HG03139 (cell line): ENCODE measurements around the gene GRM2.

Experiments used
- ATAC-seq: cut with Tn5 transposase; IDR thresholded peaks from one replicate; pipeline ENCODE4 v1.9.1; 2021; ENCODE audit not compliant: unreplicated experiment

Gene GRM2

GRCh38 chr3:51704511-51704950, 2.3 kb upstream of the GRM2 start:
- ATAC-seq: no peak

- no peak for ATAC-seq
Measured at GRCh38 chr3:51705276-51706020, 1.4 kb upstream of the GRM2 start.

GRCh38 chr3:51706021-51706485, 815 bp upstream of the GRM2 start:
- no peak for ATAC-seq

DNA sequence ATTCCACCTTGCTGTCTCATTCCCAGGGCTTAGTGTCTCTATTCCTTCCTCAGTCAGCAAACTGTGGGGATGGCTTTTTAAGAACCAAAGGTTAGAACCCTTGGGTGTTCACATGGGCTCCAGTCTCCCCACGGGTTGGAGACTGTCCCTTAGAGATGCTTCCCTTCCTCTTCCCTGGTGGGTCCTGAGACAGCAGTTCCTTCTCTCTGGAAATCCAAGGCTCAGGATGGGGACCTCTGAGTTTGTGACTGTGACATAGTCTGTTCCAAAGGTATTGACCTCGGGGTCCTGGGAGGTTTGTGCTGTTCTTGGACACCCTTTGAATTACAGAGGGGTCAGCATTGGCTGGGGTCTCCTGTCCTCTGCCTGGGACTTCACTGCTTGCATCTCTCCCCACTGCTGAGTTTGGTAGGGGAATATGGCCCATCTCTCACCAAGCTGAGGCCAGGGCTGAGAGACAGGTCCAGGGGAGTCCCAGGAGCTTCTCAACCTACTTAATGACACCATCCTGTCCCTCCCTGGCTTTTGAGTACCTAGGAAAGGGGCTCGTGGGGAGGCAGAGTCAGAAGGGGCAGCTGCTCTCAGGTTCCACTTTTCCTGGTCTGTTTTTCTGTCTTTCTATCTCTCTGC, 1.5 kb downstream of the GRM2 start:
- no peak for ATAC-seq

DNA sequence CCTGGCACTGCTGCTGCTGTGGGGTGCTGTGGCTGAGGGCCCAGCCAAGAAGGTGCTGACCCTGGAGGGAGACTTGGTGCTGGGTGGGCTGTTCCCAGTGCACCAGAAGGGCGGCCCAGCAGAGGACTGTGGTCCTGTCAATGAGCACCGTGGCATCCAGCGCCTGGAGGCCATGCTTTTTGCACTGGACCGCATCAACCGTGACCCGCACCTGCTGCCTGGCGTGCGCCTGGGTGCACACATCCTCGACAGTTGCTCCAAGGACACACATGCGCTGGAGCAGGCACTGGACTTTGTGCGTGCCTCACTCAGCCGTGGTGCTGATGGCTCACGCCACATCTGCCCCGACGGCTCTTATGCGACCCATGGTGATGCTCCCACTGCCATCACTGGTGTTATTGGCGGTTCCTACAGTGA, 2.1 kb downstream of the GRM2 start:
- ATAC-seq: no peak

DNA sequence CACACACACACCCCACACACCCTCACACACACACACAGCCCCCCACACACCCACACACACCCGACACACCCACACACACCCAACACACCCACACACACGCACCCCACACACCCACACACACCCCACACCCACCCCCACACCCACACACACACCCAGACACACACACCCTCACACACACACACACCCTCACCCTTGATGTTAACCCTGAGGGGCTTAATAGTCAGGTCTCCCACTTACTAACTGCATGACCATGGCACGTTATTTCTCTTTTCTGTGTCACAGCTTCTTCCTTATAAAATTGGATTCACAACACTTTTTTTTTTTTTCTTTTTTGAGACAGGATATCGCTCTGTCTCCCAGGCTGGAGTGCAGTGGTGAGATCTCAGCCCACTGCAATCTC, 2.8 kb downstream of the GRM2 start:
- no peak for ATAC-seq

- no peak for ATAC-seq
Measured at GRCh38 chr3:51710631-51711351, 3.9 kb downstream of the GRM2 start.

- ATAC-seq: no peak
Measured at GRCh38 chr3:51711352-51712037, 4.6 kb downstream of the GRM2 start.

GRCh38 chr3:51712038-51712420, 5.2 kb downstream of the GRM2 start:
- ATAC-seq: no peak

- no peak for ATAC-seq
Measured at GRCh38 chr3:51712511-51712931, 5.7 kb downstream of the GRM2 start.

DNA sequence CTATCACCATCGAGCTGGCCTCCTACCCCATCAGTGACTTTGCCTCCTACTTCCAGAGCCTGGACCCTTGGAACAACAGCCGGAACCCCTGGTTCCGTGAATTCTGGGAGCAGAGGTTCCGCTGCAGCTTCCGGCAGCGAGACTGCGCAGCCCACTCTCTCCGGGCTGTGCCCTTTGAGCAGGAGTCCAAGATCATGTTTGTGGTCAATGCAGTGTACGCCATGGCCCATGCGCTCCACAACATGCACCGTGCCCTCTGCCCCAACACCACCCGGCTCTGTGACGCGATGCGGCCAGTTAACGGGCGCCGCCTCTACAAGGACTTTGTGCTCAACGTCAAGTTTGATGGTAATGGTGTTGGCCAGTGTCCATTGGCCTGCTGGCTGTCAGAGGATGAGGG, 6.1 kb downstream of the GRM2 start:
- ATAC-seq: no peak

DNA sequence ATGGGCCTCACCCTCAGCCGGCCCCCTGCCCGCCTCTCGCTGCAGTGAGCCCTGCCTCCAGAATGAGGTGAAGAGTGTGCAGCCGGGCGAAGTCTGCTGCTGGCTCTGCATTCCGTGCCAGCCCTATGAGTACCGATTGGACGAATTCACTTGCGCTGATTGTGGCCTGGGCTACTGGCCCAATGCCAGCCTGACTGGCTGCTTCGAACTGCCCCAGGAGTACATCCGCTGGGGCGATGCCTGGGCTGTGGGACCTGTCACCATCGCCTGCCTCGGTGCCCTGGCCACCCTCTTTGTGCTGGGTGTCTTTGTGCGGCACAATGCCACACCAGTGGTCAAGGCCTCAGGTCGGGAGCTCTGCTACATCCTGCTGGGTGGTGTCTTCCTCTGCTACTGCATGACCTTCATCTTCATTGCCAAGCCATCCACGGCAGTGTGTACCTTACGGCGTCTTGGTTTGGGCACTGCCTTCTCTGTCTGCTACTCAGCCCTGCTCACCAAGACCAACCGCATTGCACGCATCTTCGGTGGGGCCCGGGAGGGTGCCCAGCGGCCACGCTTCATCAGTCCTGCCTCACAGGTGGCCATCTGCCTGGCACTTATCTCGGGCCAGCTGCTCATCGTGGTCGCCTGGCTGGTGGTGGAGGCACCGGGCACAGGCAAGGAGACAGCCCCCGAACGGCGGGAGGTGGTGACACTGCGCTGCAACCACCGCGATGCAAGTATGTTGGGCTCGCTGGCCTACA, 8.5 kb downstream of the GRM2 start:
- no peak for ATAC-seq

DNA sequence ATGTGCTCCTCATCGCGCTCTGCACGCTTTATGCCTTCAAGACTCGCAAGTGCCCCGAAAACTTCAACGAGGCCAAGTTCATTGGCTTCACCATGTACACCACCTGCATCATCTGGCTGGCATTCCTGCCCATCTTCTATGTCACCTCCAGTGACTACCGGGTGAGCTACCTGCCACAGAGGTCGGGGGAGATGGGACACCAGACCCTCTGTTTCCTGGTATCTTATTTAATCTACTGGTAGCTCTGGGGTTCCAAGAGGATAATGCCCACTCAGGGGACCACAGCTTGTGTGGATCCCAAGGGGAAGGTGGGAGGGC, 9.1 kb downstream of the GRM2 start:
- no peak for ATAC-seq

DNA sequence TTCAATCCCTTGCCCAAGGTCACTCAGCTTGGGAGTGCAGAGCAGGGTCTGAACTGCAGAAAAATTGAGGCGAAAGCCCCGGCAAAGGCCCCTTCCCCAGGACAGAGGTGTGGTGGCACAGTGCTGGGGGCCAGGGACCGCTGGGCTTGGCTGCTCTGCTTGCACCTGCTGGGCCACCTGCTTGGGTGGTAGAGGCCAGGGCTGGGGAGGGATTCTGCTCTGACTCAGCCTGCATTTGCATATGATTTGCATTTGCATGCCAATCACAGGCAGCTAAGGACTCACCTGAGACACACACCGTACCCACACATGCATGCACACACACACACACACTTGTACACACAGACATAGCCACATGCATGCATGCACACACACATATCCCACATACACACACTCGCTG, 9.9 kb downstream of the GRM2 start:
- ATAC-seq: no peak

GRCh38 chr3:51717446-51717845, 10.6 kb downstream of the GRM2 start:
- no peak for ATAC-seq

DNA sequence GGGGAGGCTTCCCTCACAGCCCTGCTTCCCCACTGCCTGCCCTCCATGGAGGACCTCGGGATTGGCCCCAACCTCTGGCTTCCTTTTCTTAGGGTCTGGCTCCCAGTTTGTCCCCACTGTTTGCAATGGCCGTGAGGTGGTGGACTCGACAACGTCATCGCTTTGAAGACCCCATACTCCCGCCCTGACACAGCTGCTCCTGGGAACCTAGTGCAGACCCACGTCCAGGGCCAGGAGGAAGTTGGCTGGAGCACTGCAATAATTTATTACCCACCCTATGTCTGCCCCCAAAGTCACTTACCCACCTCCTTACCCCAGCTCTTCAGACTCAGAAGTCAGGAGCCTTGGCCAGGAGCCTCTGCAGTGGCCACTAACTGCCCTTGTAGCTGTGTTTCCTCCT, 11.1 kb downstream of the GRM2 start:
- ATAC-seq: no peak

DNA sequence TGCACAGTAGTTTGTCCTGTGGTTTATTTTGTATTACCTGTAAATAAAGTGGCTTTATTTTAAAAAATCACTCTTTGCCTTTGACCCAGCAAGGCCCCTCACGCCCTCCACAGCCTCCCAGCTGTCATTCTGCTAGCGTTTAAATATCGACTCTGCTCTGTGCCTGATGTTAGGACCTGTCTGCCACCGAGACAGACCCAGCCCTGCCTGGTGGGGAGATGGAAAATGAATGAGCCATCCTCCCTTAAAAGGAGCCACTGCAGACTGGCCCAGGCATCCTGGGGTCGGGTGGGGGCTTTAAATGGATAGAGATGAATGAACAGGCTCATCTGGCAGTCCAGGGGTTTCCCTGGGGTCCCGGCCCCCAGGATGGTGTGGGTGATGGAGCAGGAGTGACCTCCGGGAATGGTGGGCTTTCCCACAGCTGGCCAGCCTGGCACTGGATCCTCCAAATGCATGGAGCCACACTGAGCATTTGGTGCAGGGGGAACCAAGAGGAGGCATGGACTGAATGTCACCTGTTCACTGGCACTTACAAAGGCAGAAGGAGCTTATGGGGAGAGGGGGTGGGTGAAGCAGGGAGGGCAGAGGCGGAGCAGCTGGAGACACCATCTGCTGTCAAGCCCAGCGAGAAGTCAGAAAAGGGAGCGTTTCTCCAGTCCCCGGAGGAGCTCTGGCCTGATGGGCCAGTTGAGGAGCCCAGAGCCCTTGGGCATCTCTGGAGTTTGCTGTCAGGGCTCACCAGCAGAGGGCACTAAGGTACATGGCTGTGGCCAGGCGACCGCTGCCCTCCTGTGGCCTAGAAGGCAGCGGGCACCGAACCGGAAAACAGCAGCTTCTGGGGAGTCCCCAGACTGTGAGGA, 11.9 kb downstream of the GRM2 start:
- no peak for ATAC-seq

GRCh38 chr3:51719410-51720025, 12.7 kb downstream of the GRM2 start:
- no peak for ATAC-seq

DNA sequence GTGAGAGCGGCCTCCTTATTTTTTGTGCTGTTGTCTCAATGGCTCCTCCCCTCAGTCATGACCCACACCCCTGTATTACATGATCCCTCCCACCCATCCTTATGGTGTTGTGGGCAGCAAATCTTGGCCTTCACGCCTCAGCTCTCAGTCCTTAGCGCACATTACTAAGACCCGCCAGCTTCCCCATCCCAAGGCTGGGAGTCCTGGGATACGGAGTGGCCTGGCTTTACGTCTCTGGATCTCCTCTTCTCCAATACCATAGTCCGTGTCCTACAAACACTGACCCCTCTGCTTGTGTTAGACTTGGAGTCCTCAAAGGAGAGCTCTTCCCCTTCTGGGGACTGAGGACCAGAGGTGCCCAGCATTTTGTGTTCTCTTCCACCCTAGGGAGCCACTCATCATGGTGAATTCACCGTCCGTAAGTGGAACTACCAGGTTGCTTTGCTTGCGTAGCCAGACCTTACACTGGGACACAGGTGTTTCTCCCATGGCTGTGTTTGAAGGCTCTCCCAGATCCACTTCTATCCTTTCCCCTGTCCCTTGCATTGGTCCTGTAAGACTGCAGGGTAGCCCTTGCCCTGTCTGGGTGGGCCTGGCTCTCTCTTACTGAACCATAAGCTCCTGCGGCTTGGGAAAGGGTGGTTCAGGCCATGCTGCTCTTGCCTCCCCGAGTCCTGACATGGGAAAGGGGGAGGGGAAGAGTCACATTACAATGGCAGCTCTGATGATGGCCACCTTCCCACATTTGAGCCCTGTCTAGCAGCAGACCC, 13.6 kb downstream of the GRM2 start:
- no peak for ATAC-seq
